NK-92 (cell line): Measurements from ENCODE around the gene TEKT5.

Experiments
- DNase-seq: peaks from one replicate; lab custom pipeline; 2025; ENCODE audit not compliant: unreplicated experiment; lab: John Stamatoyannopoulos, UW

Gene TEKT5

DNA sequence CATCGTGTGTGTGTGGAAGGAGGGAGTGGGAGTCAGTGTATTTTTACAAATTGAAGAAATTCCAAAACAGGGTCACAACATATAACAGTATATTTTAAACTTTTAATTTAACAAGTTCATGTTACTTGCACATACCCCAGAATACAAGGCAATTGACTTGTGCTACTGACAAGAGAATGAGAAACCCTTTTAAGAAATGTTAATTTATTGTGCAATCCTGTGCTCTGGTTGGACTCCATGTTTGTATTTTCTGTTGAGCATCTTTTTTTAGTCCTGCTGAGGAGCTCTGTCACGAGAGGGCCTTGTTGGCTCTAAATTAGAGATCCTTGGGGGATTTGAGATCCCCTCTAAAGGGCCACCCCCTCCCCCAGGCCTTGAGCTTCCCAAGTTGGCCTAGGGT lies 113.2 kb downstream of the TEKT5 start:
- DNase-seq: no peak

DNA sequence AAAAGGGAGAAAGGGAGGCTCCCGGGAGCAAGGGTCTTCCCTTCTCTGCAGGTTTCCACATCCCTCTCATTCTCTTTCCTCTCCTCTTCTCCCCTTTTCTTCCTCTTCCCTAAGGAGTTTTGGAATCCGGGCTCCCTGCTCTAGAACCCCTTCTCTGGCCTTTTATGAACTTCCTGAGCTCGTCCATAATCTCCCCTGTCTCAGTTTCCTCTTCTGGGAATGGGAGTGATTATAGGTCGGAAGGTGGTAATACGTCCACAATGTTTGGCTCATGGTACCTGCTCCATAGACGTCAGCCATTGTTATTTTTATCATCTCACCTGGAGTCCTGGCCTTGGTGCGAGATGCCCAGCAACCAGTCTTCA lies 113.9 kb downstream of the TEKT5 start:
- no peak for DNase-seq

DNA sequence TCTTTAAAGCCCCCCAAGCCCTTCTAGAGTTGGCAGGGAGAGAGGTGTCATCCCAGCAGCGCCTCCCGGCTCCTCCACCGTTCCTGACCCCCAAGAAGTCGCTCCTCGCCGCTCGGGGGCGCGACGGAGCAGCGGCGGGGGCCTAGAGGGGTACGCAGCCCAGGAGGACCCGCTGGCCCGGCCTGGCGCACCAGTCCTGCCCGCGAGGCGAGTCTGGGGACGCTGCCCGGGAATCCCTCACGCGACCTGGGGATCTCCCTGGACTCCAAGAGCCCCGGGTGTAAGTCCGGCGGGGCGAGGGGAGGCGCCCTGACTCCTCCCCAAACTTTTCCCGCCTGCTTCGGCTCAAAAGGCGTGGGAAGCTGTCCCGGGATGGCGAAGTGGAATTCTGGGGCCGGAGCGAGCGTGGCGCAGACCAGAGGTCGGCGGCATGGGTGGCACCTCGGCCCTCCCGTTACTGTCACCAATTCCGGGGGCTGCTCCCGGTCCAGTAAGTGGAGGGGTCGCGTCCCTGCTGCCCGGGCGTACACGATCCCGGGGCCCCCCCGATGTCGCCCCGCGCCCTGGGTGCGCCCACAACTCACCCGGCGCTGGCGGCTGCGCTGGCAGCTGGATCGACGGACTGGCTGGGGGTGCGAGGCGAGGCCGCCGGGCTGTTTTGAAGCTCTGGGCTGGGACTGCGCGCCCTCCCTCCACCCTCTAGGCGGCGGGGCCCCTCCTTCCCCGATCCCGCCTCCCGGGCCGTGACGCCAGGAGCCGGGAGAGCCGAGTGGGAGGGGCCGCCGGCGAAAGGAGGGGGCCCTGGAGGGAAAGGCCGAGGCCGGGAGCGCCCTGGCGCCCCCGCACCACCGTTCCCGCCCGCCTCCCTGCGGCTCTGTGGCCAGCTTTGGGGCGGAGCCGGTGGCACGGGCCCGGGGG lies 114.5 kb downstream of the TEKT5 start, which contains the start of gene EMP2:
Gene EMP2, minus strand, starts transcription at position 634 of the 918 bp plus-strand sequence. CDS start 32,981 bp downstream, outside the sequence.
- no peak for DNase-seq

DNA sequence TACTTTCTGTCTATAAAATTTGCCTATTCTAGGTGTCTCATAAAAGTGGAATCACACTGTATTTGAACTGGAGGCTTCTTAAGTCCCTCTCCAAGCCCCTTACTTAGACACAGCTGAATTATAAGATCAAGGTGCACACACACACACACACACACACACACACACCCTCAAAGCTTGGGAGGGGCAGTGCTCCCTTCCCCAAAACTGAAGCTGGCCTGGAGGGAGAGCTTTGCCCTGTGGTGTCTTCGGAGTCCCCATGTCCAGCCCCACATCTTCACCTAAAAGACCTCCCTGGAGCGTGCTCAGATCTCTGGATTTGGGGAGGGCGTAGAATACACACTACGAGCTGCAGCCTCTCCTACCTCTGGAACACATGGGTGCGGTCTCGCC lies 115.2 kb downstream of the TEKT5 start:
- no peak for DNase-seq

DNA sequence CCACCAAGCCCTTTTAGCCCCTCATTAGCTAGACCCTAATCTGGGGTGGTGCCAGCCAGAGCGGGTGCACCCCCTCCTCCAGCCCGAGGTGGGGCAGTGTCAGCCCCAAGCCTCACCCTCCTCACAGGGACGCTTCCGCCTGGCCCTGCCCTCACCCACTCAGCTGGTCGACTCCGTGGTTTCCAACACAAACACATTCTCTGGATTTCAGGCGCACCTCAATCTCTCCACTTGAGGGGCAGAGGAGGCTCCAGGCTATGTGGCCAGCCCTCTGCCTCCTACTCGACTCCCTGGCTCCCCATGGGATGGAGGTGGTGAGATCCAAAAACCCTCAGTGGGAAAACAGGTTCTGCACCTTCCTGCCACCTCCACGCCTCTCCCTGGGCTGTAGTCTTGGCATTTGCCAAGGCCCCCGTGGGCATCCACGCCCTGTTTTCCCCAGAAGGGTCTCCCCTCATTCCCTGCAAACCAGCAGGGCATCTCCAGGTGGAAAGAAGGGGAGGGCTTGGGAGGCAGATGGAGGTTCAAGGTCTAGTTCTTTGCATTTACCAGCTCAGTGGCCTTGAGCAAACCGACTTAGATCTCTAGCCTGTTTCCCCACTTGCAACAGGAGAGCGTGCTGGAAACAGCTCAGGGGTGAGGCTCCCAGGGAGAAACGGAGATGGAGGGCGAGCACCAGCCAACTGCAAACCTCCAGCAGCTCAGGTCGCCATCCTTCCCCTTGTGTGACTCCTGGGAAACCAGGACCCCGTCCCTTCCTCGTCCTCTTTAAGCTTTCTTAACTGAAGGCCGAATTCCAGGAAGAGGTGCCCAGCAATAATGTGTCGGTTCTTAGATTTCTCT lies 116.0 kb downstream of the TEKT5 start:
- no peak for DNase-seq
